Ovary (tissue), 9 donors: Measurements from ENCODE around the gene CYTH1. TPM values are rescaled to one million over a fixed set of nuclear protein-coding genes. Genes with fewer than 3 reads are reported as not detected.

Experiments used
- DNase-seq, 5 donors: peaks; one replicate each; pipeline ENCODE4 v3.0.0-alpha.2; 2019 to 2020
- H3K27ac ChIP-seq, 2 donors: fragments of 200-600 bp; one replicate each; pipeline versions ENCODE4 v1.5.1 to v1.8.0; 2019 to 2022
- H3K27me3 ChIP-seq: fragments of 200-600 bp; one replicate; pipeline ENCODE4 v1.8.0; 2022
- H3K36me3 ChIP-seq: fragments of 200-600 bp; sonication (generic); one replicate; pipeline ENCODE4 v1.5.1; 2019
- H3K4me1 ChIP-seq: one replicate; pipeline ENCODE4 v1.8.1; 2013; ENCODE audit warnings: mild to moderate bottlenecking, moderate library complexity; ENCODE audit not compliant: insufficient read depth
- H3K4me3 ChIP-seq: fragments of 200-600 bp; sonication (generic); one replicate; pipeline ENCODE4 v1.5.1; 2017
- H3K9me3 ChIP-seq, 2 donors: fragments of 200-600 bp in 1 of 2; sonication (generic) in 1 of 2; one replicate each; pipeline versions ENCODE4 v1.5.1 to v1.8.1; 2013 to 2019; ENCODE audit warnings: mild to moderate bottlenecking in 1 of 2, moderate library complexity in 1 of 2
- CTCF ChIP-seq, 3 donors: fragments of 450-650 bp in 2 of 3; fragments of 200-600 bp in 1 of 3; IDR thresholded peaks; one replicate each; pipeline versions ENCODE4 v1.5.1 to v1.8.0; 2016 to 2022; ENCODE audit warnings: antibody characterized with exemption in 3 of 3, mild to moderate bottlenecking in 1 of 3
- EP300 ChIP-seq: sonication (generic); formaldehyde crosslinking; IDR thresholded peaks from one replicate; pipeline ENCODE4 v1.6.1; 2017; ENCODE audit warnings: antibody characterized with exemption
- POLR2A ChIP-seq: fragments of 450-650 bp; IDR thresholded peaks from one replicate; pipeline ENCODE4 v1.6.1; 2017; ENCODE audit warnings: antibody characterized with exemption, mild to moderate bottlenecking, moderate library complexity
- WGBS, 3 donors: extraction: QIAGEN DNeasy Blood & Tissue Kit in 1 of 3; methylation state at CpG; one replicate each; pipeline versions ENCODE4 v1.1.5 to v1.1.7; 2013 to 2017; 5-methylcytosine and 5-hydroxymethylcytosine counted together
- intact Hi-C, 4 donors: fragments of 100-400 bp; cut with DNase I; formaldehyde crosslinking; loops; one replicate each; pipeline versions ENCODE4 v1.11.0 to v1.15.1; 2022 to 2023
- polyA plus RNA-seq, 2 donors: library from polyadenylated mRNA; stranded (reverse); fragments of 200-250 nt in 1 of 2; fragments of 350-450 nt in 1 of 2; fragmentation: Illumina TruSeq in 1 of 2; extraction: RNeasy Lipid Tissue Mini Kit (QIAGEN cat#74804) in 1 of 2; gene quantifications; one replicate each; pipeline ENCODE4 v1.2.3, GENCODE V29; 2013 to 2014
- total RNA-seq, 7 donors: library from RNA; depleted of rRNA in 2 of 7; stranded (reverse); fragments of >200 nt in 2 of 7; fragmentation: NEBNext Ultra II Directional in 3 of 7; extraction: Animal tissue kit (Norgen Biotek cat#: 25700) in 3 of 7; gene quantifications; one replicate each; pipeline versions ENCODE4 v1.1.0 to v1.2.4, GENCODE V29; 2016 to 2023
- donor health status: DM: no; HTN: no; CAD: no; lungs with moderate emphysema.
- donor health status: DM: no; HTN: no; CAD: no.
- donor health status: Bipolar disorder and iron deficiency.
- donor health status: DM: yes; HTN: yes; CAD: no.
- donor health status: DM: no; HTN: no; CAD: no.
- donor health status: DM: yes; HTN: yes; CAD: no.

Gene CYTH1
- total and polyA plus RNA-seq, 9 donors: 15.1 to 35.3 (median 24.4) TPM

GRCh38 chr17:78715876-78716275 is 66.2 kb downstream of the CYTH1 start:
- no peak for DNase-seq
- Histone ChIP-seq H3K4me1 (peaks cover 18% of the 10 kb centered on the region), H3K27me3 (no peaks in the 10 kb centered on the region), H3K36me3 (no peaks in the 10 kb centered on the region), H3K27ac (no peak overlapping the region), H3K9me3 (no peaks in the 10 kb centered on the region), H3K4me3 (no peak overlapping the region)
- 48 to 83% (median 56%) methylated on average over 1 of the region's 1 CpG for WGBS, 3 donors
- TF ChIP-seq POLR2A (no peak), CTCF (IDR thresholded peaks at IDR 0.05) (no peak), EP300 (no peak)
- intact Hi-C loops: no loop called here

GRCh38 chr17:78715000-78715771 is 66.9 kb downstream of the CYTH1 start:
- 62 to 75% (median 64%) methylated on average over 14 of the region's 14 CpGs for WGBS, 3 donors
- Histone ChIP-seq H3K27ac (no peak overlapping the region), H3K27me3 (no peaks in the 10 kb centered on the region), H3K4me1 (peaks cover 18% of the 10 kb centered on the region), H3K36me3 (no peaks in the 10 kb centered on the region), H3K9me3 (no peaks in the 10 kb centered on the region), H3K4me3 (no peak overlapping the region)
- no peak for DNase-seq
- TF ChIP-seq CTCF (IDR thresholded peaks at IDR 0.05) (no peak), POLR2A (no peak), EP300 (no peak)
- intact Hi-C loops: no loop called here

GRCh38 chr17:78714534-78714933 is 67.5 kb downstream of the CYTH1 start:
- Histone ChIP-seq H3K9me3 (no peaks in the 10 kb centered on the region), H3K27ac (no peak overlapping the region), H3K36me3 (no peaks in the 10 kb centered on the region), H3K4me1 (peaks cover 18% of the 10 kb centered on the region), H3K27me3 (no peaks in the 10 kb centered on the region), H3K4me3 (no peak overlapping the region)
- WGBS, 3 donors: 96 to 100% (median 97%) methylated on average over 4 of the region's 4 CpGs
- TF ChIP-seq POLR2A (no peak), CTCF (IDR thresholded peaks at IDR 0.05) (no peak), EP300 (no peak)
- intact Hi-C loops: no loop called here
- no peak for DNase-seq

- peaks cover 13% of the 10 kb centered on the region for H3K4me1 ChIP-seq
- H3K36me3 ChIP-seq: no peaks in the 10 kb centered on the region
- no peak for DNase-seq
- TF ChIP-seq EP300 (no peak), CTCF (IDR thresholded peaks at IDR 0.05) (no peak)
- intact Hi-C loops: no loop called here
- no peaks in the 10 kb centered on the region for H3K27me3 ChIP-seq
- no peak overlapping the region for H3K27ac ChIP-seq
- no peaks in the 10 kb centered on the region for H3K9me3 ChIP-seq
- 94 to 97% (median 95%) methylated on average over 2 of the region's 2 CpGs for WGBS, 3 donors
- H3K4me3 ChIP-seq: no peak overlapping the region
Measured at GRCh38 chr17:78712043-78712442, 70.0 kb downstream of the CYTH1 start.
